ENCODE results near the gene C2CD2. TPM values are rescaled to one million over a fixed set of nuclear protein-coding genes. Genes with fewer than 3 reads are reported as not detected.
A peak's percentile ranks its signal among the peaks of the same experiment; 100 is the strongest.

The C2CD2 gene
- total and polyA plus RNA-seq, 10 of the 15 experiments (the other 5 are each of a cell fraction or from before 2014, with no cell fraction given), result 2.2 to 30.9 (median 9.9) TPM

DNA sequence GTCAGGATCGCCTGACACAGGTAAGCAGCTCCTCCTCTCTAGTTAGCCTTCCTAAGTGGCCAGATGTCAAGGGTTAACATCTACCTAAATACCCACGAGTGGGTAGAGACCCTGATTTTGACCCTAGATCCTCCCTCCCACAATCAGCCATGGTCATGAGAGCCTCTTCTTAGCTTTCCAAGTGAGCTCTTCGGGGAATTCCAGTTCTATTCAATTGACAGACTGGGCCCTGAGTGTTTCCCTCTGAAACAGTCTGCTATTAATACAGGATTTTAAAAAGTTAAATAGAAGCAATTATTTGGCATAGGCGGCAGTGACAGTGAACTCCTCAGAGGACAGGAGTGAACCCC, 28.1 kb downstream of the C2CD2 start:
- SMC1A ChIA-PET (ENCODE audit: uncharacterized antibody, unreplicated experiment), result interaction anchor here (0.7 to 5.3 kb wide), 14 partner anchors 11 to 251 kb away, joined by 3 to 51 read pairs (median 4); partner anchors contain the start of gene PRDM15
- POLR2A ChIA-PET, result interaction anchor here (0.7 to 5.5 kb wide), 7 partner anchors 27 to 500 kb away, joined by 3 to 28 read pairs (median 4); partner anchors contain the start of gene PRDM15
- Histone ChIP-seq H3K4me1 (ENCODE audit: control insufficient read depth, insufficient read depth, low read length) (peaks cover 71% of the 10 kb centered on the region), H3K4me3 (peak overlapping the region; percentile 81), H3K79me2 (ENCODE audit: control insufficient read depth, insufficient read depth, low read length) (peaks cover 46% of the 10 kb centered on the region), H2AFZ (ENCODE audit: control insufficient read depth, low read depth, low read length) (no peak overlapping the region), H3K27me3 (replicated peaks in 1 of 2; ENCODE audit: control insufficient read depth in 2 of 2, insufficient read depth in 2 of 2, low read length in 1 of 2) (no peaks in the 10 kb centered on the region), H3K9me3 (replicated peaks; ENCODE audit: control insufficient read depth, insufficient read depth, low read length) (no peaks in the 10 kb centered on the region), H3K36me3 (ENCODE audit: control insufficient read depth in 2 of 2, insufficient read depth in 2 of 2, low read length in 1 of 2) (no peaks in the 10 kb centered on the region), H4K20me1 (ENCODE audit: control insufficient read depth, insufficient read depth) (no peaks in the 10 kb centered on the region), H3K4me2 (ENCODE audit: control insufficient read depth, insufficient read depth) (peak overlapping the region; percentile 97), H3K9ac (ENCODE audit: control insufficient read depth, insufficient read depth, low read length) (peak overlapping the region; percentile 96), H3K27ac (ENCODE audit: control insufficient read depth, insufficient read depth) (peak overlapping the region; percentile 99)
- intact Hi-C loops (cut with micrococcal nuclease; ENCODE audit: unreplicated experiment) (loop anchor here (2.0 to 10.0 kb wide), 3 partner anchors 77 to 189 kb away; no protein-coding TSS in a partner anchor), in situ Hi-C loops (cut with MboI) (loop anchor here (5.0 kb wide), 1 partner anchor 77 kb away; no protein-coding TSS in a partner anchor)
- no peak for FAIRE-seq
- CTCF ChIA-PET, result interaction anchor here (0.7 to 4.9 kb wide), 11 partner anchors 8 to 219 kb away, joined by 3 to 15 read pairs (median 3); no protein-coding TSS in a partner anchor
- 0 out of 3 replicates have a peak, but pooled peaks have one; percentile 1 for ATAC-seq
- TF ChIP-seq ZNF384 (IDR thresholded peaks at IDR 0.05; ENCODE audit: borderline replicate concordance, low read depth, low read length) (no peak), CREB1 (IDR thresholded peaks at IDR 0.05; ENCODE audit: low read depth) (no peak), CBFB (IDR thresholded peaks at IDR 0.05; ENCODE audit: low read depth) (no peak), NFIC (IDR thresholded peaks at IDR 0.05; ENCODE audit: low read depth, low read length) (no peak)
- TF ChIP-seq, protein P1, sequence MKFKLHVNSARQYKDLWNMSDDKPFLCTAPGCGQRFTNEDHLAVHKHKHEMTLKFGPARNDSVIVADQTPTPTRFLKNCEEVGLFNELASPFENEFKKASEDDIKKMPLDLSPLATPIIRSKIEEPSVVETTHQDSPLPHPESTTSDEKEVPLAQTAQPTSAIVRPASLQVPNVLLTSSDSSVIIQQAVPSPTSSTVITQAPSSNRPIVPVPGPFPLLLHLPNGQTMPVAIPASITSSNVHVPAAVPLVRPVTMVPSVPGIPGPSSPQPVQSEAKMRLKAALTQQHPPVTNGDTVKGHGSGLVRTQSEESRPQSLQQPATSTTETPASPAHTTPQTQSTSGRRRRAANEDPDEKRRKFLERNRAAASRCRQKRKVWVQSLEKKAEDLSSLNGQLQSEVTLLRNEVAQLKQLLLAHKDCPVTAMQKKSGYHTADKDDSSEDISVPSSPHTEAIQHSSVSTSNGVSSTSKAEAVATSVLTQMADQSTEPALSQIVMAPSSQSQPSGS (IDR thresholded peaks at IDR 0.05; ENCODE audit: low read length), result no peak
- TF ChIP-seq, protein P2, sequence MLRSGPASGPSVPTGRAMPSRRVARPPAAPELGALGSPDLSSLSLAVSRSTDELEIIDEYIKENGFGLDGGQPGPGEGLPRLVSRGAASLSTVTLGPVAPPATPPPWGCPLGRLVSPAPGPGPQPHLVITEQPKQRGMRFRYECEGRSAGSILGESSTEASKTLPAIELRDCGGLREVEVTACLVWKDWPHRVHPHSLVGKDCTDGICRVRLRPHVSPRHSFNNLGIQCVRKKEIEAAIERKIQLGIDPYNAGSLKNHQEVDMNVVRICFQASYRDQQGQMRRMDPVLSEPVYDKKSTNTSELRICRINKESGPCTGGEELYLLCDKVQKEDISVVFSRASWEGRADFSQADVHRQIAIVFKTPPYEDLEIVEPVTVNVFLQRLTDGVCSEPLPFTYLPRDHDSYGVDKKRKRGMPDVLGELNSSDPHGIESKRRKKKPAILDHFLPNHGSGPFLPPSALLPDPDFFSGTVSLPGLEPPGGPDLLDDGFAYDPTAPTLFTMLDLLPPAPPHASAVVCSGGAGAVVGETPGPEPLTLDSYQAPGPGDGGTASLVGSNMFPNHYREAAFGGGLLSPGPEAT (IDR thresholded peaks at IDR 0.05; ENCODE audit: low read depth), result no peak
- RAD21 ChIA-PET (ENCODE audit: unreplicated experiment), result interaction anchor here (0.6 to 2.9 kb wide), 12 partner anchors 15 to 283 kb away, joined by 3 to 11 read pairs (median 3); partner anchors contain the start of genes PRDM15 and ZBTB21
- no peak for DNase-seq (ENCODE audit: low read depth, low spot score)
- whole genome bisulfite sequencing (ENCODE audit: insufficient coverage, insufficient replicate concordance, low lambda C conversion rate, missing lambda C conversion rate), result 47% methylated on average over 4 of the region's 4 CpGs
- no TSS peak for BruUV-seq (replicated peaks)

All from GM12878 (cell line).